Neuron (in vitro differentiated cells): ENCODE results near the gene USP8.
A peak's percentile ranks its signal among the peaks of the same experiment; 100 is the strongest.
"Not testable (repeated sequence)": the region's sequence is repeated elsewhere in the genome, so short reads cannot be mapped to it uniquely, and the experiment has no call there.

ENCODE experiments used
- H2AFZ ChIP-seq: one replicate; pipeline ENCODE4 v1.6.1; 2013; ENCODE audit warnings: low read depth, mild to moderate bottlenecking, inconsistent platforms, low read length, moderate library complexity
- H3K27me3 ChIP-seq: one replicate; pipeline ENCODE4 v1.6.1; 2013; ENCODE audit warnings: low read length; ENCODE audit not compliant: insufficient read depth
- H3K36me3 ChIP-seq: one replicate; pipeline ENCODE4 v1.6.1; 2013; ENCODE audit warnings: low read length; ENCODE audit not compliant: insufficient read depth
- H3K4me1 ChIP-seq: one replicate; pipeline ENCODE4 v1.6.1; 2013; ENCODE audit warnings: low read length; ENCODE audit not compliant: insufficient read depth
- H3K4me3 ChIP-seq: 2 replicates; pipeline ENCODE4 v1.5.1; 2013; ENCODE audit warnings: mild to moderate bottlenecking, low read length, moderate library complexity
- H3K9me3 ChIP-seq: one replicate; pipeline ENCODE4 v1.6.1; 2013; ENCODE audit warnings: low read length

The USP8 gene

DNA sequence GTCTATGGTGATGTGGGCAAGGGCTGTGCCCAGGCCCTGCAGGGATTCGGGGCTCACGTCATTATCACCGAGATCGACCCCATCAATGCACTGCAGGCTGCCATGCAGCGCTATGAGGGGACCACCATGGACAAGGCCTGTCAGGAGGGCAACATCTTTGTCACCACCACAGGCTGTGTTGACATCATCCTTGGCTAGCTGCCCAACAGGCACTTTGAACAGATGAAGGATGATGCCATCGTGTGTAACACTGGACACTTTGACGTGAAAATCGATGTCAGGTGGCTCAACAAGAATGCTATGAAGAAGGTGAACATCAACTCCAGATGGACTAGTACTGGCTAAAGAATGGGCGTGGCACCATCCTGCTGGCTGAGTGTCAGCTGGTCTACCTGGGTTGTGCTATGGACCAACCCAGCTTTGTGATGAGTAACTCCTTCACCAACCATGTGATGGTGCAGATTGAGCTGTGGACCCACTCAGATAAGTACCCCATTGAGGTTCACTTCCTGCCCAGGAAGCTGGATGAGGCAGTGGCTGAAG is 6.1 kb upstream of the USP8 start:
- Histone ChIP-seq H3K36me3 (no peaks in the 10 kb centered on the region), H3K9me3 (no peaks in the 10 kb centered on the region), H2AFZ (no peak overlapping the region), H3K4me3 (no peak overlapping the region), H3K4me1 (no peaks in the 10 kb centered on the region), H3K27me3 (no peaks in the 10 kb centered on the region)

DNA sequence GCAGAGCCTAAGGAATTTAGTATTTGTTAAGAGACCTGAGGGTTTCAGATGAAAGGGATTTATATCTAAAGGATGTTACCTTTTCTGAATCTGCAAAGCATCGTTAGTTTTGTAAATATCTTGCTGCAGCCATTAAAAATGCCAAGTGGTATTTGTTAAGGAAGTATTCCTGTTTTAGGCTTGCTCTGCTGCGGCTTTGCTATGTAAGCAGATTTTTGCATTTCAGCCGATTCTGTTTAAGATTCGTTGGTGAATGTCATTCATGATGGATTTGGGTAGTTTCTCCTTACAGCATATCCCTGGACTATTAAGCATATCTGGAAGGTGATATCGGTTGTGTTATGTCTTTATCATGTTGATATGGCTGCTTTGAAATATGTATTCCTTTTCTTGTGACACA is 1.0 kb downstream of the USP8 start:
- Histone ChIP-seq H3K9me3 (no peaks in the 10 kb centered on the region), H3K36me3 (no peaks in the 10 kb centered on the region), H3K27me3 (no peaks in the 10 kb centered on the region), H2AFZ (no peak overlapping the region), H3K4me3 (peak overlapping the region; percentile 58), H3K4me1 (peaks cover 9% of the 10 kb centered on the region)

DNA sequence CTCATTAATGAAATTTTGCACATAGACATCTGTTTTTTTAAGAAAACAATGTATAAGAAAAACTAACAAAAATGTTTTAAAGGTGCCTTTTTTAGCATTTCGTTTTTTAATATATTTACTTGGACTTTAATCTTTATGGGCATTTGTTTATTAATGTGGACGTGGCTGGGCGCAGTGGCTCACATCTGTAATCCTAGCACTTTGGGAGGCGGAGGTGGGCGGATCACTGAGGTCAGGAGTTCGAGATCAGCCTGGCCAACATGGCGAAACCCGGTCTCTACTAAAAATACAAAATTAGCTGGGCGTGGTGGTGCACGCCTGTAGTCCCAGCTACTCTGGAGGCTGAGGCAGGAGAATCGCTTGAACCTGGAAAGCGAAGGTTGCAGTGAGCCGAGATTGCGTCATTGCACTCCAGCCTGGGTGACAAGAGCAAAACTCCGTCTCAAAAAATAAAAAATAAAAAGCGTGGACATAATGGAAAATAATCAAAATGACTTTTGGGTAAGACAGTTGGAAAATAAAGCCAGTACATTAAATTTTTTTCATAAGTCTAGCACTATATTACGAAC is 1.6 kb downstream of the USP8 start:
- H3K9me3 ChIP-seq, H3K4me1 ChIP-seq, H2AFZ ChIP-seq, H3K27me3 ChIP-seq, H3K36me3 ChIP-seq: not testable (repeated sequence)
- H3K4me3 ChIP-seq: peak overlapping the region; percentile 58

DNA sequence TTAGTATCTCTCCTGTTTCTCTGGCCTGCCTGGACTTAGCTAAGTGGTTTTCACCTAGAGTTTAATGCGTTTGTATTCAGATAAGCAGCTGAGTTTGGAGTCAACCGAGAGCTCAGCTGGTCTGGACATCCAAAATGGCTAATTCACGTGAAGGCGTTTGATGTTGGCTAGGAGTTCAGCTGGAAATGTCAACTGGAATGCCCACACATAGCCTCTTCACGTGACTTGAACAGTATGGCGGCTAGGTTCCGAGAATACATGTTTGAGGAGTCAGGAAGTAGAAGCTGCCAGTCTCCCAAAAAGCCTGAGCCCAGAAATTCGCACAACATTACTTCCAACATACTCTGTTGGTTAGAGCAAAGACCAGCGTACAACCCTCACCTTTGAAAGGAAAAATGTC is 2.2 kb downstream of the USP8 start:
- Histone ChIP-seq H3K27me3 (no peaks in the 10 kb centered on the region), H3K9me3 (no peaks in the 10 kb centered on the region), H2AFZ (no peak overlapping the region), H3K4me3 (no peak overlapping the region), H3K4me1 (peaks cover 9% of the 10 kb centered on the region), H3K36me3 (no peaks in the 10 kb centered on the region)

DNA sequence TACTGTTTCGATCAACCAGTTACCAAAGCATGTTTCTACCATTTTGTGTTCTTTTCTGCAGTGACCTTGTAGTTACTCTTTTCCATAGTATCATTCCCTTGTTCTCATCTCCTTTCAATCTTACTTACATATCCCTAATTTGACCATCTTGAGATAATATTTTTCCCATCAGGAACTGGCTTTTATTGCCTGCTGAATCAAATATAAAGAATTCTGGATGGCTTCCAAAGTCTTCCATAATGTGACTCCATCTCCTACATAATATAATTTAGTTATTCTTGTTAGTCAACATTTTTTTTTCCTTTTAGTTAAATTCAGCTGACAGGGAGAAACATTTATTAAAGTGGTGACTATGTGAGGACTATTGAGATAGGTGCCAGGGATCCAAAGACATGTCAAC is 7.0 kb downstream of the USP8 start:
- Histone ChIP-seq H3K9me3 (no peaks in the 10 kb centered on the region), H3K4me1 (no peaks in the 10 kb centered on the region), H2AFZ (no peak overlapping the region), H3K27me3 (no peaks in the 10 kb centered on the region), H3K36me3 (peaks cover 4% of the 10 kb centered on the region), H3K4me3 (no peak overlapping the region)

DNA sequence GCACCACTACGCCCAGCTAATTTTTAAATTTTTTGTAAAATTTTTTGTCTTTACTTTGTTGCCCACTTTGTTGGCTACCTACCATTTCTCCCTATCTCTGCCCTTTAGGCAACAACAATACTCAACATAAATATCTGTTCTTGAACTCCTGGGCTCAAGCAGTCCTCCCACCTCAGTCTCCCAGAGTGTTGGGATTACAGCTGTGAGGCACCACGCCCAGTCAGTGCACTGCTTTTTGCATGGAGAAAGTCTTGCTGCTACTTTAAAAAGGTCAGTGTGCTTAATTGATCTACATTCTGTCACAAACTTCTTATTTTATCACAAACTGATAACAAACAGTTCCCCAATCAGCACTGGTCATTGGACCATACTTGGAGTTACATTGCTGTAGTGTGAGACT is 8.0 kb downstream of the USP8 start:
- no peaks in the 10 kb centered on the region for H3K9me3 ChIP-seq
- H2AFZ ChIP-seq: no peak overlapping the region
- no peaks in the 10 kb centered on the region for H3K27me3 ChIP-seq
- no peaks in the 10 kb centered on the region for H3K4me1 ChIP-seq
- peaks cover 4% of the 10 kb centered on the region for H3K36me3 ChIP-seq
- no peak overlapping the region for H3K4me3 ChIP-seq

DNA sequence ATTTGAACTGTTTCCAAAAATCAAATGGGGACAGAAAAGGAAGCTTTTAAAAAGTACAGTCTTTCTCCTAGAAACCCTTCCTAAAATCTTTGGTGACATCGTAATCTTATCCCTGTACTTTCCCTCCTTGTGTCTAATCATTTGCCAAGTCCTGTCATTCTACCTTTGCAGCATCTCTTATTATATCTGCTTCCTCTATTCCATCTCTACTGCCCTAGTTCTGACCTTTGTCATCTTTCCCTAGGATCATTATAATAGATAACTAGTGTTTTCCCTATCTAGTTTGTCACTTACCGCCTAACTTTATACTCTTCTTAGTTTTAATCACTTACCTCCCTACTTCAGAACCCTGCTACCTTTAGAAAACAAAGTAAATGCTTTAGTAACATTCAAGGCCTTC is 11.6 kb downstream of the USP8 start:
- no peaks in the 10 kb centered on the region for H3K4me1 ChIP-seq
- H3K4me3 ChIP-seq: no peak overlapping the region
- H3K9me3 ChIP-seq: no peaks in the 10 kb centered on the region
- H3K36me3 ChIP-seq: peaks cover 22% of the 10 kb centered on the region
- H3K27me3 ChIP-seq: no peaks in the 10 kb centered on the region
- no peak overlapping the region for H2AFZ ChIP-seq

DNA sequence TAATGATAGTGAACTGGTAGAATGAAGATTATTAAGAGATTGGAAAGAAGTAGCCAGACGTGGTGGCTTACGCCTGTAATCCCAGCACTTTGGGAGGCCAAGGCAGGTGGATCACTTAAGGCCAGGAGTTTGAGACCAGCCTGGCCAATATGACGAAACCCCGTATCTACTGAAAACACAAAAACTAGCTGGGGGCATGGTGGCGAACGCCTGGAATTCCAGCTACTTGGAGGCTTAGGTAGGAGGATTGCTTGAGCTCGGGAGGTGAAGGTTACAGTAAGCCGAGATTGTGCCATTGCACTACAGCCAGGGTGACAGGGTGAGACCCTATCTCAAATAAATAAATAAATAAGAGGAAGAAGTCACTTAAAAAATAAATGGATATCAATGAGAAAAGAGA is 14.0 kb downstream of the USP8 start:
- Histone ChIP-seq H3K4me3 (no peak overlapping the region), H3K9me3 (no peaks in the 10 kb centered on the region), H2AFZ (no peak overlapping the region), H3K4me1 (no peaks in the 10 kb centered on the region), H3K27me3 (no peaks in the 10 kb centered on the region), H3K36me3 (peaks cover 32% of the 10 kb centered on the region)

DNA sequence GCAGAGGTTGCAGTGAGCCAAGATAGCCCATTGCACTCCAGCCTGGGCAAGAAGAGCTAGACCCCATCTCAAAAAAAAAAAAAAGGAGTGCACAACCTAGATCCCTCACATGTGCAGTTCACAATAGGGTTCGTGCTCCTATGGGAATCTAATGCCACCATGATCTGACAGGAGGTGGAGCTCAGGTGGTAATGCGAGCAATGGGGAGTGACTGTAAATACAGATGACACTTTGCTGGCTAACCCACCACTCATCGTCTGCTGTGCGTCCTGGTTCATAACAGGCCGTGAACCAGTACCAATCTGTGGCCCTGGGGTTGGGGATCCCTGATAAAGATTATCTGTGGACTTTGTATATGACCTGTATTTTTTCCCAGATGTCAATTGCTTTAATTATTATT is 16.7 kb downstream of the USP8 start:
- H2AFZ ChIP-seq: no peak overlapping the region

DNA sequence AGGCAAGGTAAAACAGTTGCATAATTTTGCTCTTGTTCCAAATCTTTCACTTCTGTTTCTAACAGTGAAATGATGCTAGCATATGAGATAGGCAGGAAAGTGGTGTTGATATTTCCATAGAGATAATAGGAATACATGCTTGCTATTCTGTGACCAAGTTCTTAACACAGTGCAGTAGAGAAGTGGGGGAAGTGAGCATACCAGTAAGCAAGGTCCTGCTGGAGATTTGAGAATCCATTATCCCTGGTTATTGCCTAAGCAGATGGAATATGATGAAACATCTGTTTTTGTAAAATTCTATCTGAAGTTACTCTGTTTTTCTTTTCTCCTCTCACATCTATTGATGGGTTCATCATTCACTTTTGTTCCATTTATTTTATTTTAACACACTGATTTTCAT is 28.7 kb downstream of the USP8 start:
- no peaks in the 10 kb centered on the region for H3K9me3 ChIP-seq
- H2AFZ ChIP-seq: no peak overlapping the region
- H3K36me3 ChIP-seq: peaks cover 31% of the 10 kb centered on the region
- no peak overlapping the region for H3K4me3 ChIP-seq
- H3K27me3 ChIP-seq: no peaks in the 10 kb centered on the region
- H3K4me1 ChIP-seq: no peaks in the 10 kb centered on the region

More for the DNA sequence above, 16.7 kb downstream of the USP8 start:
- Histone ChIP-seq H3K4me1 (no peaks in the 10 kb centered on the region), H3K36me3 (peaks cover 38% of the 10 kb centered on the region), H3K9me3 (no peaks in the 10 kb centered on the region), H3K4me3 (no peak overlapping the region), H3K27me3 (no peaks in the 10 kb centered on the region)

DNA sequence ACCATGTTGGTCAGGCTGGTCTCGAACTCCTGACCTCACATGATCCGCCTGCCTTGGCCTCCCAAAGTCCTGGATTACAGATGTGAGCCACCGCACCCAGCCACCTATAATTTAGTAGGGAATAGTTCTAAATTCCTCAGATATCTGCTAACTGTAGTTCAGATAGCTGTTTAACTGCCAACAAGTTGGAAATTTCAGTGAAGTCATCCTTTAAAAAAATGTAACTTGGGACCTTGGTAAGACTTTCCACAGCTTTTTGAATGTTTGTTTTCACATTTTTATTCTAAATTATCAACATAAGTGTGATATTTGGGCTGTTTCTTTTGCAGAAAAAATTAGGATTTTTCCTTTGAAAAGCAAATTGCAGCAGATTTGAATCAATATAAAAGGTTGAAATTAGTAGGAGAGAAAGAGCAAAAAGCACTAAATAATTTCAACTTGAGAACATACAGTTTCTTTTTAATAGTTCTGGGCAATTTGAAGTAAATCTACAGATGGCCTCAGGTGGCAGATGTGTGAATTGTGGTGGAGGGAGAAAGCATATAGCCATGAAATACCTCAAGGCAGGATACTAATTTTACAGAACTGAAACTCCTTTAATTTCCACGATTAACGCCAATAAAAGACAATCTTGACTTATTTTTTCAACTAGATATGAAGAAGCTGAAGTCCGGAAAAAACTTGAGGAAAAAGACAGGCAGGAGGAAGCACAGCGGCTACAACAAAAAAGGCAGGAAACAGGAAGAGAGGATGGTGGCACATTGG is 34.3 kb downstream of the USP8 start:
- no peak overlapping the region for H2AFZ ChIP-seq
- H3K36me3 ChIP-seq: peaks cover 41% of the 10 kb centered on the region
- H3K9me3 ChIP-seq: no peaks in the 10 kb centered on the region
- H3K4me3 ChIP-seq: no peak overlapping the region
- H3K27me3 ChIP-seq: no peaks in the 10 kb centered on the region
- no peaks in the 10 kb centered on the region for H3K4me1 ChIP-seq

DNA sequence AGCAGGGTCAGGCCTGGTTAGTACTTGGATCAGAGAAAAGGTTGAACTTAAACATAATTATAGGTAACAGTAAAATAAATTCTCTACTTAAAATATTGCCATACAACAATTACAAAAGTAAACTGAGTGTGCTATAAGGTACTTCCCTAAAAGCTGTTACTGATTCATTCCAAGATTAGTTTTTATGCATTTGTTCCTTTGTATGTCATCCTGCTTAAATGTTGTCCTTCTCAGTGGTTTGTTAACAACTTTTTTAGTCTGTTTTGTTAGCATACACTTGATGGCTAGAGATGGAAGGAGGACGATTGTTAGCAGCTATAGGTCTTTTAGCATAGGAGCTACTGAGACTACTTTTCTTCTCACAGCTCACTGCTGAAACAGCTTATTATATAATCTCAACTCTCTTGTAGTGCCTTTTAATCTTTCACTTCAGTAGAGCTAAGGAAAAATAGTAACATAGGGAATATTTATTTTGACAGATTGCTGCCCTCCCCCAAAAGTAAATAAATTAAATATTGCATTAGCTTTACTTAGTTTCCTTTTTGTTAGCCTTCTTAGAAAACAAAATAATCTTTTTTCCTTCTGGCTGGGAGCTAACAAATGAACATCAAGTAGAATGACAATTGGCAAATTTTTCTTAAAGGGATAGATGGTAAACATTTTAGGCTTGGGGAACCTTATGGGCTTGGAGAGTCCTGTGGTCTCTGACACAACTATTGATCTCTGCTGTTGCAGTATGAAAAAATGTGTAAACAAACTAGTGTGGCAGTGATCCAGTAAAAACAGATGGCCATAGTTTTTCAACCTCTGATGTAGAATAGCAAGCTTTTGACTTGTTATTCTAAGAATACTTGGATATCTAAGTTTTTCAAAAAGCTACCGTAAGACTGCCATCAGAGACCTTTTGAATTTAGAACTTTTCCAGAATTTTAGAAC is 39.5 kb downstream of the USP8 start:
- Histone ChIP-seq H3K9me3 (no peaks in the 10 kb centered on the region), H3K4me1 (no peaks in the 10 kb centered on the region), H3K27me3 (no peaks in the 10 kb centered on the region), H2AFZ (no peak overlapping the region), H3K36me3 (peaks cover 49% of the 10 kb centered on the region), H3K4me3 (no peak overlapping the region)

DNA sequence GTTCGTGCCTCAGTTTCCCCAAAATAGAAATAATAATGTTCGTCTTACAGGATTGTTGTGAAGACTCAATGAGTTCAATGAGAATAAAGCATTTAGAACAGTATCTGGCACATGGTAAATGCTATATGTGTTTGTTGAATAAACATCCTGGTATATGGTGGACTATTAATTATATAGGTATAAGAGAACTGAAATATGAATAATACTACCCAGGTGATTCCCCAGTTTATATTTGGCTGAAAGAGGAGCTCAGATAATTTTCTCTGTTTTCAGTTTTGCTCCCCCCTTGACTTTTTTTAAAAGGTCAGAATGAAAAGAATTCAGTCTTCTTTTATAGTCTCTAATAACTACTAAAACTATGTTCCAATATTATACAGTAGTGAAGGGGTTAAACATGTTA is 46.9 kb downstream of the USP8 start:
- H2AFZ ChIP-seq: no peak overlapping the region
- H3K4me3 ChIP-seq: no peak overlapping the region
- H3K27me3 ChIP-seq: no peaks in the 10 kb centered on the region
- H3K9me3 ChIP-seq: no peaks in the 10 kb centered on the region
- peaks cover 37% of the 10 kb centered on the region for H3K36me3 ChIP-seq
- no peaks in the 10 kb centered on the region for H3K4me1 ChIP-seq
